WTC11 (cell line): Measurements from ENCODE around the gene DNM3. TPM values are rescaled to one million over a fixed set of nuclear protein-coding genes. Genes with fewer than 3 reads are reported as not detected.
A peak's percentile ranks its signal among the peaks of the same experiment; 100 is the strongest.

Source experiments
- ATAC-seq: fragments of 200-7000 bp; cut with Tn5 transposase; 2 replicates; pipeline ENCODE4 v1.10.0; 2021; ENCODE audit warnings: mild to moderate bottlenecking, moderate library complexity
- CTCF ChIA-PET: fragments of 300-600 bp; sonication (Branson Sonifier 250); formaldehyde crosslinking; loops from one replicate; lab custom pipeline; 2021; ENCODE audit warnings: antibody characterized with exemption; lab: Charles Lee
- POLR2A ChIA-PET: fragments of 350-600 bp; sonication (Branson Sonifier 250); formaldehyde crosslinking; loops from one replicate; lab custom pipeline; 2021; ENCODE audit warnings: antibody characterized with exemption; lab: Charles Lee
- DNase-seq: peaks from one replicate; pipeline ENCODE4 v3.0.0; 2021; ENCODE audit warnings: low spot score
- H3K27ac Mint-ChIP-seq: 2 replicates; pipeline ENCODE4 v1.8.0; 2021; ENCODE audit warnings: mixed read lengths
- H3K27me3 Mint-ChIP-seq: 2 replicates; pipeline ENCODE4 v1.8.0; 2021; ENCODE audit warnings: low read depth, mild to moderate bottlenecking, moderate library complexity, mixed read lengths
- H3K36me3 Mint-ChIP-seq: 2 replicates; pipeline ENCODE4 v1.8.0; 2021; ENCODE audit warnings: mixed read lengths
- H3K4me1 Mint-ChIP-seq: 2 replicates; pipeline ENCODE4 v1.8.0; 2022; ENCODE audit warnings: mixed read lengths
- H3K4me3 Mint-ChIP-seq: 2 replicates; pipeline ENCODE4 v1.8.0; 2021; ENCODE audit warnings: mild to moderate bottlenecking, moderate library complexity, mixed read lengths
- H3K9me3 Mint-ChIP-seq: 2 replicates; pipeline ENCODE4 v1.8.0; 2021; ENCODE audit warnings: mixed read lengths
- CBFB ChIP-seq: sonication (generic); formaldehyde crosslinking; IDR thresholded peaks from 2 replicates; pipeline ENCODE4 v1.8.1; 2022; ENCODE audit warnings: mild to moderate bottlenecking, low read depth, missing genetic modification reagents
- ELF4 ChIP-seq: sonication (generic); formaldehyde crosslinking; IDR thresholded peaks from 2 replicates; pipeline ENCODE4 v1.8.1; 2022; ENCODE audit warnings: low read depth, mild to moderate bottlenecking, moderate library complexity, missing genetic modification reagents
- FOXK1 ChIP-seq: sonication (generic); formaldehyde crosslinking; IDR thresholded peaks from 2 replicates; pipeline ENCODE4 v1.8.0; 2022; ENCODE audit warnings: mild to moderate bottlenecking, moderate library complexity, missing genetic modification reagents
- FOXP1 ChIP-seq: sonication (generic); formaldehyde crosslinking; IDR thresholded peaks from 2 replicates; pipeline ENCODE4 v1.8.0; 2022; ENCODE audit warnings: missing genetic modification reagents, mild to moderate bottlenecking, moderate library complexity, borderline replicate concordance
- GRHL2 ChIP-seq: fragments of 250-450 bp; sonication (Bioruptor Pico); IDR thresholded peaks from 2 replicates; pipeline ENCODE4 v1.8.0; 2022; ENCODE audit warnings: mild to moderate bottlenecking, moderate library complexity; ENCODE audit not compliant: insufficient replicate concordance, severe bottlenecking
- JUN ChIP-seq: sonication (generic); formaldehyde crosslinking; IDR thresholded peaks from 2 replicates; pipeline ENCODE4 v1.8.0; 2023; ENCODE audit warnings: mild to moderate bottlenecking, missing genetic modification reagents
- MXD4 ChIP-seq: fragments of 250-450 bp; sonication (Bioruptor Pico); IDR thresholded peaks from 2 replicates; pipeline ENCODE4 v1.8.0; 2021; ENCODE audit warnings: mild to moderate bottlenecking, moderate library complexity, borderline replicate concordance
- NFYB ChIP-seq: sonication (generic); formaldehyde crosslinking; conservative IDR thresholded peaks from 2 replicates; pipeline ENCODE4 v1.8.0; 2022; ENCODE audit warnings: low read depth, missing genetic modification reagents
- OVOL2 ChIP-seq: fragments of 250-450 bp; sonication (Bioruptor Pico); IDR thresholded peaks from 2 replicates; pipeline ENCODE4 v1.9.0; 2021; ENCODE audit warnings: mild to moderate bottlenecking, borderline replicate concordance
- ZNF263 ChIP-seq: sonication (generic); formaldehyde crosslinking; IDR thresholded peaks from 2 replicates; pipeline ENCODE4 v1.8.1; 2022; ENCODE audit warnings: low read depth, mild to moderate bottlenecking, moderate library complexity, missing genetic modification reagents
- ZNF317 ChIP-seq: sonication (generic); formaldehyde crosslinking; IDR thresholded peaks from 2 replicates; pipeline ENCODE4 v1.8.1; 2023; ENCODE audit warnings: low read depth, mild to moderate bottlenecking, moderate library complexity, missing genetic modification reagents, borderline replicate concordance
- ZNF396 ChIP-seq: fragments of 250-450 bp; sonication (Bioruptor Pico); IDR thresholded peaks from 2 replicates; pipeline ENCODE4 v1.8.0; 2021; ENCODE audit warnings: mild to moderate bottlenecking, moderate library complexity, borderline replicate concordance
- total RNA-seq: library from RNA; stranded (reverse); gene quantifications from 3 replicates; pipeline ENCODE4 v1.2.3, GENCODE V29; 2021
- TF ChIP-seq, protein P1 (sequence below): sonication (generic); formaldehyde crosslinking; IDR thresholded peaks from 2 replicates; pipeline ENCODE4 v1.8.1; 2023; ENCODE audit warnings: mild to moderate bottlenecking, moderate library complexity, missing genetic modification reagents
- TF ChIP-seq, protein P2 (sequence below): fragments of 250-450 bp; sonication (Bioruptor Pico); IDR thresholded peaks from 2 replicates; pipeline ENCODE4 v1.9.0; 2021; ENCODE audit warnings: moderate library complexity, mild to moderate bottlenecking, inconsistent platforms, borderline replicate concordance
- TF ChIP-seq, protein P3 (sequence below): sonication (generic); formaldehyde crosslinking; IDR thresholded peaks from 2 replicates; pipeline ENCODE4 v1.8.1; 2022; ENCODE audit warnings: low read depth, mild to moderate bottlenecking, moderate library complexity, missing genetic modification reagents, borderline replicate concordance
- TF ChIP-seq, protein P4 (sequence below): sonication (generic); formaldehyde crosslinking; IDR thresholded peaks from 2 replicates; pipeline ENCODE4 v1.8.1; 2023; ENCODE audit warnings: mild to moderate bottlenecking, missing genetic modification reagents, borderline replicate concordance
- TF ChIP-seq, protein P5 (sequence below): sonication (generic); formaldehyde crosslinking; IDR thresholded peaks from 2 replicates; pipeline ENCODE4 v1.8.0; 2023; ENCODE audit warnings: mild to moderate bottlenecking, missing genetic modification reagents

Gene DNM3
- total RNA-seq, 1 experiment from 2014 or later, result 1.9 TPM

DNA sequence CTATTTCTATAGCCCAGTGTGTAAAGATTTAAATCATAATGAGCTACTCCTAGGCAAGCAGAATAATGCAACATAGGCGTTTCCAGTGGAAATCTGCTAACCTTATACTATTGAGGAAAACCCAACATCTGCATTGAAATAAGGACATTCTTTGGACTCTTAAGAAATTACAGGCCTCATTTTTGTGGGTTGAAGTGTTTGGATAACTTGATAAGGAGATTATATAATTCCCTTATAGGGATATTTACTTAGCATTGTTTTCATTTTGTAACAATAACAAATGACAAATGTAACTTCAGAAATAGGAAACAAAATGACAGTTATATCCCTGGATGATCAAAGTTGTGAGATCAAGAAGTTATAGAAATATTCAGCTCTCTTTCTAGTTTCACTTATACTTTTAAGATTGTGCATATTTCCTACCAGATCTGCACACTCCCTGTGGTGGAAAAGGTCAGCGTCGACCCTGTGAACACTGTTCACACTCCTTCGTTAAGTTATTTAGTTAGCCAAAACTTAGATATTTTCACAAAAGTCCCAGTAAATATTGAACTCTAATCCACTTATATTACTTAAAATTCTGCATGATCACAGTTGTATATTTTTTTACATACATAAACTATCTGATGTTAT is 294.8 kb downstream of the DNM3 start (continued):
- TF ChIP-seq, protein P1, sequence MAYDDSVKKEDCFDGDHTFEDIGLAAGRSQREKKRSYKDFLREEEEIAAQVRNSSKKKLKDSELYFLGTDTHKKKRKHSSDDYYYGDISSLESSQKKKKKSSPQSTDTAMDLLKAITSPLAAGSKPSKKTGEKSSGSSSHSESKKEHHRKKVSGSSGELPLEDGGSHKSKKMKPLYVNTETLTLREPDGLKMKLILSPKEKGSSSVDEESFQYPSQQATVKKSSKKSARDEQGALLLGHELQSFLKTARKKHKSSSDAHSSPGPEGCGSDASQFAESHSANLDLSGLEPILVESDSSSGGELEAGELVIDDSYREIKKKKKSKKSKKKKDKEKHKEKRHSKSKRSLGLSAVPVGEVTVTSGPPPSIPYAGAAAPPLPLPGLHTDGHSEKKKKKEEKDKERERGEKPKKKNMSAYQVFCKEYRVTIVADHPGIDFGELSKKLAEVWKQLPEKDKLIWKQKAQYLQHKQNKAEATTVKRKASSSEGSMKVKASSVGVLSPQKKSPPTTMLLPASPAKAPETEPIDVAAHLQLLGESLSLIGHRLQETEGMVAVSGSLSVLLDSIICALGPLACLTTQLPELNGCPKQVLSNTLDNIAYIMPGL (CRISPR knock-in tag), result no peak

DNA sequence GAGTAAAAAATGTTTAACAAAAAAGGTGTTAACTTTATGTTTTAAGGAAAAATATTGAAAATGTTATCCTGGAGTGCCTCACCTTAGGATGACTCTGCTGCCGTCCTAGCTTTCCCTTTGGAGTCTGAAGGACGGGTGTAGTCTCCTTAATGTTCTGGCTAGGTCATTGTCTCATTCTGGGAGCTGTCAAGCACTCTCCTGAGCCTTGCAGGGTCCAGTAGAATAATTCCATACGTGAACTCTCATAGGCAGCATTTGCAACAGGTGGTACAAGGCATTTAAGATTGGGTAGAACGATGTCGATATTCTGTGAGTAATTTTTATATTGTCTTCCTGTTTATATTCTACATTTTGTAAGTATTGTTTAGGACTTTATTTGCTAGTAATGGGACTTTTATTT is 295.6 kb downstream of the DNM3 start:
- DNase-seq, result no peak
- ATAC-seq, result no peak
- no peak overlapping the region for H3K4me3 Mint-ChIP-seq
- ChIA-PET CTCF (no interaction called here), POLR2A (no interaction called here)
- H3K9me3 Mint-ChIP-seq, result no peaks in the 10 kb centered on the region
- no peaks in the 10 kb centered on the region for H3K36me3 Mint-ChIP-seq
- H3K27ac Mint-ChIP-seq, result no peak overlapping the region
- peaks cover 12% of the 10 kb centered on the region for H3K4me1 Mint-ChIP-seq
- TF ChIP-seq FOXK1 (CRISPR knock-in tag) (no peak), MXD4 (CRISPR knock-in tag) (no peak), FOXP1 (no peak)
- TF ChIP-seq, protein P2, sequence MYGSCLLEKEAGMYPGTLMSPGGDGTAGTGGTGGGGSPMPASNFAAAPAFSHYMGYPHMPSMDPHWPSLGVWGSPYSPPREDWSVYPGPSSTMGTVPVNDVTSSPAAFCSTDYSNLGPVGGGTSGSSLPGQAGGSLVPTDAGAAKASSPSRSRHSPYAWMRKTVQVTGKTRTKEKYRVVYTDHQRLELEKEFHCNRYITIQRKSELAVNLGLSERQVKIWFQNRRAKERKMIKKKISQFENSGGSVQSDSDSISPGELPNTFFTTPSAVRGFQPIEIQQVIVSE, result 0 out of 2 replicates have a peak, but pooled peaks have one; percentile 21
- TF ChIP-seq, protein P3, sequence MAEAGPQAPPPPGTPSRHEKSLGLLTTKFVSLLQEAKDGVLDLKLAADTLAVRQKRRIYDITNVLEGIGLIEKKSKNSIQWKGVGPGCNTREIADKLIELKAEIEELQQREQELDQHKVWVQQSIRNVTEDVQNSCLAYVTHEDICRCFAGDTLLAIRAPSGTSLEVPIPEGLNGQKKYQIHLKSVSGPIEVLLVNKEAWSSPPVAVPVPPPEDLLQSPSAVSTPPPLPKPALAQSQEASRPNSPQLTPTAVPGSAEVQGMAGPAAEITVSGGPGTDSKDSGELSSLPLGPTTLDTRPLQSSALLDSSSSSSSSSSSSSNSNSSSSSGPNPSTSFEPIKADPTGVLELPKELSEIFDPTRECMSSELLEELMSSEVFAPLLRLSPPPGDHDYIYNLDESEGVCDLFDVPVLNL, result no peak
- TF ChIP-seq, all 79 proteins: peak for 1
- H3K27me3 Mint-ChIP-seq, result no peaks in the 10 kb centered on the region

DNA sequence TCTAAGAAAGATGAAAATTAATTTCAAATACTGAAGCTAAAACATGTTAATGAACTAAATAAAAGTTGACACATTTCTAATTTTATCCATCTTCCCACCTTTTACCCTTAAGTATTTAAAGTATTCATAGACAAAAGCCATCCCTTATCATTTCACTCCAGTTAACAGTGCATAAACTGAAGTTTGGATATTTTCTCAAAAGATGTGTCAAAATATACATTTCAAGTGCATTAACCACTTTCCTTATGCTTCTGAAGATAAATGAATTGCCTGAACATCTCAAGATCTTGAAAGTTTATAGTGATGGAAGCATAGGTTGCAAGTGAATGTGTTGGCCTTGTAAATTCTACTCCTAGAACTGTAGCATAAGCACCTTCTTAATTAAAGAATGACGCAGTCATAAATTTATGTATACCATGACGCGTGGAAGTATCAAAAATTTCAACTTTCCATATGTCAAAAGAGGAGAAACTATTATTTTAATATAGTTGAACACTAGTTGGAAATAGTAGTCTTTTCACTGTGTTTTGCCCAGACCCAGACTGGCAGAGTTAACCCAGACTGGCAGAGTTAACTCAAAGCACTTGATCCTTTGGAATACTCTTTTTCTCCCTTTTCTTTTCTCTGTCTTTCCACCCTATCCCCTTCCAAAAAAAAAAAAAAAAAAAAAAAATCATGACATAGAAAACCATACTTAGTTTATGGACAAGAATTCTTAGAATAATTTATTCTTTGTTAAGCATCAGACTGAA is 296.6 kb downstream of the DNM3 start:
- no peaks in the 10 kb centered on the region for H3K27me3 Mint-ChIP-seq
- peaks cover 12% of the 10 kb centered on the region for H3K4me1 Mint-ChIP-seq
- no peak overlapping the region for H3K27ac Mint-ChIP-seq
- H3K4me3 Mint-ChIP-seq, result no peak overlapping the region
- POLR2A ChIA-PET, result no interaction called here
- no peak for ATAC-seq
- no peaks in the 10 kb centered on the region for H3K36me3 Mint-ChIP-seq
- DNase-seq, result no peak
- TF ChIP-seq, protein P2, result peak; percentile 48
- TF ChIP-seq, protein P4, sequence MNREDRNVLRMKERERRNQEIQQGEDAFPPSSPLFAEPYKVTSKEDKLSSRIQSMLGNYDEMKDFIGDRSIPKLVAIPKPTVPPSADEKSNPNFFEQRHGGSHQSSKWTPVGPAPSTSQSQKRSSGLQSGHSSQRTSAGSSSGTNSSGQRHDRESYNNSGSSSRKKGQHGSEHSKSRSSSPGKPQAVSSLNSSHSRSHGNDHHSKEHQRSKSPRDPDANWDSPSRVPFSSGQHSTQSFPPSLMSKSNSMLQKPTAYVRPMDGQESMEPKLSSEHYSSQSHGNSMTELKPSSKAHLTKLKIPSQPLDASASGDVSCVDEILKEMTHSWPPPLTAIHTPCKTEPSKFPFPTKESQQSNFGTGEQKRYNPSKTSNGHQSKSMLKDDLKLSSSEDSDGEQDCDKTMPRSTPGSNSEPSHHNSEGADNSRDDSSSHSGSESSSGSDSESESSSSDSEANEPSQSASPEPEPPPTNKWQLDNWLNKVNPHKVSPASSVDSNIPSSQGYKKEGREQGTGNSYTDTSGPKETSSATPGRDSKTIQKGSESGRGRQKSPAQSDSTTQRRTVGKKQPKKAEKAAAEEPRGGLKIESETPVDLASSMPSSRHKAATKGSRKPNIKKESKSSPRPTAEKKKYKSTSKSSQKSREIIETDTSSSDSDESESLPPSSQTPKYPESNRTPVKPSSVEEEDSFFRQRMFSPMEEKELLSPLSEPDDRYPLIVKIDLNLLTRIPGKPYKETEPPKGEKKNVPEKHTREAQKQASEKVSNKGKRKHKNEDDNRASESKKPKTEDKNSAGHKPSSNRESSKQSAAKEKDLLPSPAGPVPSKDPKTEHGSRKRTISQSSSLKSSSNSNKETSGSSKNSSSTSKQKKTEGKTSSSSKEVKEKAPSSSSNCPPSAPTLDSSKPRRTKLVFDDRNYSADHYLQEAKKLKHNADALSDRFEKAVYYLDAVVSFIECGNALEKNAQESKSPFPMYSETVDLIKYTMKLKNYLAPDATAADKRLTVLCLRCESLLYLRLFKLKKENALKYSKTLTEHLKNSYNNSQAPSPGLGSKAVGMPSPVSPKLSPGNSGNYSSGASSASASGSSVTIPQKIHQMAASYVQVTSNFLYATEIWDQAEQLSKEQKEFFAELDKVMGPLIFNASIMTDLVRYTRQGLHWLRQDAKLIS (CRISPR knock-in tag), result no peak
- TF ChIP-seq, all 79 proteins: peak for 1
- H3K9me3 Mint-ChIP-seq, result no peaks in the 10 kb centered on the region
- CTCF ChIA-PET, result no interaction called here

DNA sequence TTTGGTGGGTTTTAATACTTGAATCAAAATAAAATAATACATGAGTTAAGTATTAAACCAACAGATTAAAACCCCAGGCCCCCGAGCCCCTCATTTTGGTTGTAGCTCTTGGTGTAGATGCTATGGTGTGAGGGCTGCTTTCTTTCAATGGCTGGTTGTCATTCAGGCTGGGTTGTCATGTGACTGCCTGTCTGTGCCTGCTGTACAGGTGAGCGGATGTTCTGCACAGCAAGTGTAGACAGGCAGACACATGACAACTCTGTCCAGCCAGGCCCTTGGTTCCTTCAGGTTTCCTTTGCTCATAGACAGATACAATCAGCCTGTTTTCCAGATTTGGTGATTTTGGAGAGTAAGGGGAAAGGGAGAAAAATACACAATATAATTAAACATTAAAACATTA is 297.3 kb downstream of the DNM3 start:
- POLR2A ChIA-PET, result no interaction called here
- CTCF ChIA-PET, result no interaction called here
- no peaks in the 10 kb centered on the region for H3K9me3 Mint-ChIP-seq
- DNase-seq, result no peak
- no peaks in the 10 kb centered on the region for H3K36me3 Mint-ChIP-seq
- ATAC-seq, result no peak
- H3K27me3 Mint-ChIP-seq, result no peaks in the 10 kb centered on the region
- H3K4me1 Mint-ChIP-seq, result peaks cover 19% of the 10 kb centered on the region
- H3K4me3 Mint-ChIP-seq, result no peak overlapping the region
- no peak overlapping the region for H3K27ac Mint-ChIP-seq
- TF ChIP-seq ZNF263 (no peak), CBFB (CRISPR knock-in tag) (no peak), OVOL2 (no peak), ZNF396 (CRISPR knock-in tag) (no peak), JUN (CRISPR knock-in tag) (no peak), NFYB (CRISPR knock-in tag) (no peak), ELF4 (no peak), ZNF317 (no peak), FOXK1 (CRISPR knock-in tag) (no peak), GRHL2 (CRISPR knock-in tag) (no peak)
- TF ChIP-seq, protein P5, sequence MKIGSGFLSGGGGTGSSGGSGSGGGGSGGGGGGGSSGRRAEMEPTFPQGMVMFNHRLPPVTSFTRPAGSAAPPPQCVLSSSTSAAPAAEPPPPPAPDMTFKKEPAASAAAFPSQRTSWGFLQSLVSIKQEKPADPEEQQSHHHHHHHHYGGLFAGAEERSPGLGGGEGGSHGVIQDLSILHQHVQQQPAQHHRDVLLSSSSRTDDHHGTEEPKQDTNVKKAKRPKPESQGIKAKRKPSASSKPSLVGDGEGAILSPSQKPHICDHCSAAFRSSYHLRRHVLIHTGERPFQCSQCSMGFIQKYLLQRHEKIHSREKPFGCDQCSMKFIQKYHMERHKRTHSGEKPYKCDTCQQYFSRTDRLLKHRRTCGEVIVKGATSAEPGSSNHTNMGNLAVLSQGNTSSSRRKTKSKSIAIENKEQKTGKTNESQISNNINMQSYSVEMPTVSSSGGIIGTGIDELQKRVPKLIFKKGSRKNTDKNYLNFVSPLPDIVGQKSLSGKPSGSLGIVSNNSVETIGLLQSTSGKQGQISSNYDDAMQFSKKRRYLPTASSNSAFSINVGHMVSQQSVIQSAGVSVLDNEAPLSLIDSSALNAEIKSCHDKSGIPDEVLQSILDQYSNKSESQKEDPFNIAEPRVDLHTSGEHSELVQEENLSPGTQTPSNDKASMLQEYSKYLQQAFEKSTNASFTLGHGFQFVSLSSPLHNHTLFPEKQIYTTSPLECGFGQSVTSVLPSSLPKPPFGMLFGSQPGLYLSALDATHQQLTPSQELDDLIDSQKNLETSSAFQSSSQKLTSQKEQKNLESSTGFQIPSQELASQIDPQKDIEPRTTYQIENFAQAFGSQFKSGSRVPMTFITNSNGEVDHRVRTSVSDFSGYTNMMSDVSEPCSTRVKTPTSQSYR (CRISPR knock-in tag), result no peak
